ENCODE data around the gene SORCS2. TPM values are rescaled to one million over a fixed set of nuclear protein-coding genes. Genes with fewer than 3 reads are reported as not detected.

Gene SORCS2
- total and polyA plus RNA-seq, 2 of the 4 experiments (the other 2 are of a cell fraction): 0.36 to 0.62 TPM

GRCh38 chr4:7559741-7560395 is 367.5 kb downstream of the SORCS2 start:
- H4K20me1 ChIP-seq (ENCODE audit: insufficient read depth, low read length): no peaks in the 10 kb centered on the region
- H2BK5ac ChIP-seq (ENCODE audit: low read depth, low read length, poor library complexity, severe bottlenecking): no peak overlapping the region
- H3K9me3 ChIP-seq (ENCODE audit: control insufficient read depth, insufficient read depth, low read length): peaks cover 4% of the 10 kb centered on the region
- intact Hi-C loops (cut with micrococcal nuclease) (no loop called here), dilution Hi-C loops (cut with HindIII; ENCODE audit: low sequenced_read_pairs, unreplicated experiment) (no loop called here), in situ Hi-C loops (cut with MboI; ENCODE audit: low sequenced_read_pairs) (no loop called here)
- DNase-seq: no peak
- H3K4me3 ChIP-seq (ENCODE audit: insufficient read depth, low read depth, low read length): no peak overlapping the region
- no peak overlapping the region for H3K9ac ChIP-seq (ENCODE audit: low read depth, low read length)
- H3K23ac ChIP-seq (ENCODE audit: low read depth, low read length): no peak overlapping the region
- TF ChIP-seq MXI1 (IDR thresholded peaks at IDR 0.05; ENCODE audit: borderline replicate concordance, low read depth, low read length) (no peak), SMC3 (IDR thresholded peaks at IDR 0.05; ENCODE audit: low read depth, low read length) (no peak), RFX5 (IDR thresholded peaks at IDR 0.05; ENCODE audit: low read depth, low read length) (no peak), CEBPB (IDR thresholded peaks at IDR 0.05; ENCODE audit: low read depth, low read length) (no peak), RCOR1 (IDR thresholded peaks at IDR 0.05; ENCODE audit: insufficient replicate concordance, low read length) (no peak), CHD1 (IDR thresholded peaks at IDR 0.05; ENCODE audit: low read depth, low read length) (no peak), POLR2A (IDR thresholded peaks at IDR 0.05; ENCODE audit: low read depth, low read length) (no peak), CTCF (conservative IDR thresholded peaks at IDR 0.05; ENCODE audit: low read depth, low read length) (no peak), NFE2L2 (IDR thresholded peaks at IDR 0.05; ENCODE audit: low read depth, low read length) (no peak), MAFK (IDR thresholded peaks at IDR 0.05; ENCODE audit: low read depth, low read length) (no peak), USF2 (IDR thresholded peaks at IDR 0.05; ENCODE audit: low read depth, low read length) (no peak), ELK1 (IDR thresholded peaks at IDR 0.05; ENCODE audit: borderline replicate concordance, low read depth, low read length) (no peak), BHLHE40 (IDR thresholded peaks at IDR 0.05; ENCODE audit: low read depth, low read length) (no peak), FOS (IDR thresholded peaks at IDR 0.05; ENCODE audit: low read depth, low read length) (no peak), RAD21 (IDR thresholded peaks at IDR 0.05; ENCODE audit: low read length) (no peak), MAZ (IDR thresholded peaks at IDR 0.05; ENCODE audit: borderline replicate concordance, low read depth, low read length) (no peak)
- no peaks in the 10 kb centered on the region for H3K79me1 ChIP-seq (ENCODE audit: low read depth in 1 of 2, low read length in 2 of 2)
- H2AK9ac ChIP-seq (replicated peaks; ENCODE audit: low read depth, low read length, poor library complexity): no peak overlapping the region
- no peak for ATAC-seq (ENCODE audit: low read depth)
- no peak overlapping the region for H3K4me2 ChIP-seq (ENCODE audit: low read depth, low read length)
- ChIA-PET POLR2A (ENCODE audit: unreplicated experiment) (no interaction called here), CTCF (no interaction called here)
- no TSS peak for BruUV-seq (replicated peaks)
- no peak overlapping the region for H3K56ac ChIP-seq (ENCODE audit: extremely low read depth, insufficient read depth, low read length)
- H3K27me3 ChIP-seq (ENCODE audit: control insufficient read depth, insufficient read depth, low read length): peaks cover 5% of the 10 kb centered on the region
- no peak overlapping the region for H4K5ac ChIP-seq (ENCODE audit: low read depth, low read length)
- H3K4ac ChIP-seq (ENCODE audit: low read depth, low read length): no peak overlapping the region
- no peak overlapping the region for H4K8ac ChIP-seq (ENCODE audit: low read depth in 2 of 2, low read length in 2 of 2)
- H3K14ac ChIP-seq (replicated peaks; ENCODE audit: low read depth, low read length): no peak overlapping the region
- 78% methylated on average over 6 of the region's 16 CpGs; no CpG with 5 or more reads in 1 of the 2 experiments for WGBS, 2 experiments (ENCODE audit: extremely low coverage in 2 of 2, insufficient read length in 1 of 2)
- no peaks in the 10 kb centered on the region for H3K36me3 ChIP-seq (ENCODE audit: control insufficient read depth, insufficient read depth, low read length)
- no peak overlapping the region for H2BK20ac ChIP-seq (ENCODE audit: low read depth, low read length)
- H2BK15ac ChIP-seq (ENCODE audit: low read depth, low read length): no peak overlapping the region
- H2AK5ac ChIP-seq (ENCODE audit: low read depth, low read length): no peak overlapping the region
- no peak overlapping the region for H4K91ac ChIP-seq (ENCODE audit: insufficient read depth, low read depth, low read length)
- H3K9me1 ChIP-seq (ENCODE audit: insufficient read depth, low read length): no peaks in the 10 kb centered on the region
- H3K18ac ChIP-seq (ENCODE audit: low read depth, low read length): no peak overlapping the region
- H3K27ac ChIP-seq (ENCODE audit: insufficient read depth, low read length): no peak overlapping the region
- no peak overlapping the region for H2BK120ac ChIP-seq (ENCODE audit: low read depth, low read length)
- peaks cover 3% of the 10 kb centered on the region for H3K4me1 ChIP-seq (ENCODE audit: control insufficient read depth, insufficient read depth, low read length)
- H2AFZ ChIP-seq (replicated peaks; ENCODE audit: low read length, poor library complexity): no peak overlapping the region
